Stimulated activated CD8-positive, alpha-beta memory T cell treated with anti-CD3 and anti-CD28 coated beads, Interleukin-15, amount 100 ng/mL, for 1 hour (primary cell): Measurements from ENCODE around the gene SHISA8.

Source experiments
- DNase-seq: peaks from one replicate; pipeline ENCODE4 v3.0.0-alpha.2; 2020; ENCODE audit warnings: low read depth

Gene SHISA8

GRCh38 chr22:41913842-41914534 is 886 bp downstream of the SHISA8 start:
- DNase-seq: no peak

GRCh38 chr22:41913040-41913719 is 1.7 kb downstream of the SHISA8 start:
- no peak for DNase-seq

GRCh38 chr22:41912338-41913039 is 2.4 kb downstream of the SHISA8 start:
- no peak for DNase-seq

- DNase-seq: no peak
Measured at GRCh38 chr22:41911001-41911611, 3.8 kb downstream of the SHISA8 start.

GRCh38 chr22:41910050-41911000 is 4.5 kb downstream of the SHISA8 start:
- no peak for DNase-seq

- DNase-seq: no peak
Measured at GRCh38 chr22:41909310-41910049, 5.4 kb downstream of the SHISA8 start.

- no peak for DNase-seq
Measured at GRCh38 chr22:41908411-41909309, 6.2 kb downstream of the SHISA8 start.

- no peak for DNase-seq
Measured at GRCh38 chr22:41907436-41908401, 7.2 kb downstream of the SHISA8 start.

GRCh38 chr22:41906822-41907221 is 8.1 kb downstream of the SHISA8 start:
- no peak for DNase-seq

- no peak for DNase-seq
Measured at GRCh38 chr22:41905411-41906202, 9.3 kb downstream of the SHISA8 start.

- no peak for DNase-seq
Measured at GRCh38 chr22:41904450-41905410, 10.1 kb downstream of the SHISA8 start.

- no peak for DNase-seq
Measured at GRCh38 chr22:41902932-41903421, 11.9 kb downstream of the SHISA8 start.

- no peak for DNase-seq
Measured at GRCh38 chr22:41902016-41902415, 12.9 kb downstream of the SHISA8 start.

GRCh38 chr22:41900652-41901312 is 14.1 kb downstream of the SHISA8 start:
- no peak for DNase-seq

GRCh38 chr22:41899992-41900651 is 14.8 kb downstream of the SHISA8 start:
- no peak for DNase-seq
